Vagina (tissue), 2 donors: Measurements from ENCODE around the gene SORCS1. TPM values are rescaled to one million over a fixed set of nuclear protein-coding genes. Genes with fewer than 3 reads are reported as not detected.

Experiments
- DNase-seq, 2 donors: peaks; one replicate each; pipeline ENCODE4 v3.0.0-alpha.2; 2017; ENCODE audit errors: extremely low spot score in 2 of 2
- H3K27ac ChIP-seq: fragments of 200-600 bp; sonication (generic); one replicate; pipeline ENCODE4 v1.5.1; 2019
- H3K27me3 ChIP-seq: fragments of 200-600 bp; sonication (generic); one replicate; pipeline ENCODE4 v1.5.1; 2019
- H3K36me3 ChIP-seq, 2 donors: fragments of 200-600 bp; sonication (generic); one replicate each; pipeline ENCODE4 v1.5.1; 2017 to 2019
- H3K4me1 ChIP-seq: fragments of 200-600 bp; sonication (generic); one replicate; pipeline ENCODE4 v1.5.1; 2019
- H3K4me3 ChIP-seq, 2 donors: fragments of 200-600 bp; sonication (generic); 1 replicate in 1 of 2; 2 replicates in 1 of 2; pipeline ENCODE4 v1.5.1; 2016 to 2019
- H3K9me3 ChIP-seq: fragments of 200-600 bp; sonication (generic); one replicate; pipeline ENCODE4 v1.5.1; 2019
- CTCF ChIP-seq, 3 experiments: fragments of 450-650 bp in 2 of 3; fragments of 200-600 bp in 1 of 3; sonication (generic) in 1 of 3; IDR thresholded peaks; one replicate each; pipeline ENCODE4 v1.5.1; 2017 to 2019; ENCODE audit warnings: antibody characterized with exemption in 3 of 3, mild to moderate bottlenecking in 2 of 3, moderate library complexity in 2 of 3
- POLR2A ChIP-seq, 2 donors: fragments of 450-650 bp; IDR thresholded peaks; one replicate each; pipeline ENCODE4 v1.6.1; 2017; ENCODE audit warnings: antibody characterized with exemption in 2 of 2, mild to moderate bottlenecking in 2 of 2, moderate library complexity in 2 of 2
- POLR2AphosphoS5 ChIP-seq, 2 donors: sonication (generic); formaldehyde crosslinking; IDR thresholded peaks; one replicate each; pipeline ENCODE4 v1.9.0; 2017; ENCODE audit warnings: antibody characterized with exemption in 2 of 2, mild to moderate bottlenecking in 2 of 2, low read depth in 1 of 2; ENCODE audit not compliant: insufficient read depth in 1 of 2
- intact Hi-C: fragments of 100-400 bp; cut with DNase I; formaldehyde crosslinking; loops from one replicate; pipeline ENCODE4 v1.15.1; 2023
- total RNA-seq: library from RNA; depleted of rRNA; stranded (reverse); fragments of >200 nt; gene quantifications from one replicate; pipeline ENCODE4 v1.2.3, GENCODE V29; 2016

Gene SORCS1
- total RNA-seq, 1 donor from 2014 or later: 5.9 TPM

GRCh38 chr10:107013258-107014006 is 151.1 kb downstream of the SORCS1 start:
- H3K4me3 ChIP-seq: no peak overlapping the region
- H3K9me3 ChIP-seq: no peaks in the 10 kb centered on the region
- H3K27me3 ChIP-seq: no peaks in the 10 kb centered on the region
- no peaks in the 10 kb centered on the region for H3K36me3 ChIP-seq
- intact Hi-C loops: no loop called here
- no peak for TF ChIP-seq CTCF (IDR thresholded peaks at IDR 0.05)
- no peak for TF ChIP-seq POLR2AphosphoS5 (IDR thresholded peaks at IDR 0.05; ENCODE audit: insufficient read depth in 1 of 2, low read depth in 1 of 2)
- TF ChIP-seq POLR2A (IDR thresholded peaks at IDR 0.05): no peak
- no peak for DNase-seq
- no peak overlapping the region for H3K27ac ChIP-seq
- H3K4me1 ChIP-seq: no peaks in the 10 kb centered on the region

DNA sequence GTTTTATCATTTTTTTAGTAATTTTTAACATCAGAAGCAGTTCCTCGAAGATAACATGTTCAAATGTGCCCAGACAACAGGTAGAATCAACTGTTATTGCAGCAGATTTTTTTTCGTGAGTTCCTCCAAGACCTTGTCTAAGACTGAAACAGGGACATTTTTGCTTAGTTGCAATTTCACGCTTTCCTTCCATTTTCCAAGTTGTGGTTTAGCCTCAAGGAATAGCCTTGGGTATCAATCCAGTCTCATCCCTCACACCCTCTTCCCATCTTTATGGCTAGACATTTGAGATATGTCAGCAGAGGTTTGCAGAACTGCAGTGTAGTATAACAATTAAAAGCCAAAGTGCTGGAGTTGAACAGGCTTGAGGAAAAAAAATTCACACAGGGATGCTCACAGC is 152.5 kb downstream of the SORCS1 start:
- intact Hi-C loops: no loop called here
- no peak overlapping the region for H3K4me3 ChIP-seq
- H3K27ac ChIP-seq: no peak overlapping the region
- H3K4me1 ChIP-seq: no peaks in the 10 kb centered on the region
- H3K36me3 ChIP-seq: no peaks in the 10 kb centered on the region
- DNase-seq: no peak
- TF ChIP-seq CTCF (IDR thresholded peaks at IDR 0.05) (no peak), POLR2AphosphoS5 (IDR thresholded peaks at IDR 0.05; ENCODE audit: insufficient read depth in 1 of 2, low read depth in 1 of 2) (no peak), POLR2A (IDR thresholded peaks at IDR 0.05) (no peak)
- no peaks in the 10 kb centered on the region for H3K27me3 ChIP-seq
- no peaks in the 10 kb centered on the region for H3K9me3 ChIP-seq

GRCh38 chr10:107011105-107011504 is 153.4 kb downstream of the SORCS1 start:
- Histone ChIP-seq H3K4me3 (no peak overlapping the region), H3K4me1 (no peaks in the 10 kb centered on the region), H3K27me3 (no peaks in the 10 kb centered on the region), H3K36me3 (no peaks in the 10 kb centered on the region), H3K27ac (no peak overlapping the region), H3K9me3 (no peaks in the 10 kb centered on the region)
- intact Hi-C loops: no loop called here
- DNase-seq: no peak
- TF ChIP-seq POLR2A (IDR thresholded peaks at IDR 0.05) (no peak), POLR2AphosphoS5 (IDR thresholded peaks at IDR 0.05; ENCODE audit: insufficient read depth in 1 of 2, low read depth in 1 of 2) (no peak), CTCF (IDR thresholded peaks at IDR 0.05) (no peak)

GRCh38 chr10:107010531-107010930 is 154.0 kb downstream of the SORCS1 start:
- Histone ChIP-seq H3K4me3 (no peak overlapping the region), H3K27me3 (no peaks in the 10 kb centered on the region), H3K27ac (no peak overlapping the region), H3K36me3 (no peaks in the 10 kb centered on the region), H3K9me3 (no peaks in the 10 kb centered on the region), H3K4me1 (no peaks in the 10 kb centered on the region)
- intact Hi-C loops: no loop called here
- DNase-seq: no peak
- TF ChIP-seq POLR2AphosphoS5 (IDR thresholded peaks at IDR 0.05; ENCODE audit: insufficient read depth in 1 of 2, low read depth in 1 of 2) (no peak), CTCF (IDR thresholded peaks at IDR 0.05) (no peak), POLR2A (IDR thresholded peaks at IDR 0.05) (no peak)

DNA sequence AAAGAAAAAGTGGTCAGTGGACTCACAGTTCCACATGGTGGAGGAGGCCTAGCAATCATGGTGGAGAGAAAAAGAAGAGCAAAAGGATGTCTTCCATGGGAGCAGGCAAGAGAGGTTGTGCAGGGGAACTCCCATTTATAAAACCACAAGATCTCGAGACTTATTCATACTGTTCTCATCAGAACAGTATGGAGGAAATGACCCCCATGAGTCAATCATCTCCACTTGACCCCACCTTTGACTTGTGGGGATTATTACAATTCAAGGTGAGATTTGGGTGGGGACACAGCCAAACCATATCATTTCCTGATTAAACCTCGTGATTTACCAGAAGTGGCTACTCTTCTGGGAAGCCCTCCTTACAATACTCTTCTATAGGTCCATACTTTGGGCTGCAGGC is 160.1 kb downstream of the SORCS1 start:
- no peak for TF ChIP-seq POLR2A (IDR thresholded peaks at IDR 0.05)
- DNase-seq: no peak
- Histone ChIP-seq H3K27ac (no peak overlapping the region), H3K36me3 (no peaks in the 10 kb centered on the region), H3K27me3 (no peaks in the 10 kb centered on the region), H3K4me3 (no peak overlapping the region), H3K4me1 (no peaks in the 10 kb centered on the region), H3K9me3 (no peaks in the 10 kb centered on the region)
- intact Hi-C loops: no loop called here
